PC-9 (cell line): ENCODE measurements around the gene EYS. TPM values are rescaled to one million over a fixed set of nuclear protein-coding genes. Genes with fewer than 3 reads are reported as not detected.

Experiments
- BruUV-seq: library from RNA; stranded (reverse); fragments of 400-500 nt; replicated peaks from 2 replicates; lab custom pipeline; 2021; lab: Mats Ljungman, UMichigan
- CTCF ChIA-PET: fragments of 300-600 bp; sonication (Branson Sonifier 250); formaldehyde crosslinking; loops from one replicate; lab custom pipeline; 2022; ENCODE audit warnings: antibody characterized with exemption; lab: Charles Lee
- POLR2A ChIA-PET: fragments of 300-600 bp; sonication (Branson Sonifier 250); formaldehyde crosslinking; loops from one replicate; lab custom pipeline; 2022; ENCODE audit warnings: antibody characterized with exemption; ENCODE audit not compliant: unreplicated experiment; lab: Charles Lee
- DNase-seq, 2 experiments: peaks; one replicate each; pipeline versions ENCODE4 v3.0.0 to v3.0.0-alpha.2; 2015 to 2022; ENCODE audit warnings: mixed read lengths in 1 of 2
- H2AFZ ChIP-seq: fragments of 200-600 bp; sonication (generic); 2 replicates; pipeline ENCODE4 v1.8.1; 2017; ENCODE audit warnings: antibody characterized with exemption
- H3F3A ChIP-seq: fragments of 200-600 bp; sonication (generic); 2 replicates; pipeline ENCODE4 v1.8.1; 2017; ENCODE audit warnings: antibody characterized with exemption, mild to moderate bottlenecking, low read depth; ENCODE audit not compliant: insufficient read depth
- H3K27ac ChIP-seq: fragments of 200-600 bp; sonication (generic); 2 replicates; pipeline ENCODE4 v1.6.1; 2016; ENCODE audit warnings: mixed run types
- H3K27me3 ChIP-seq: fragments of 200-600 bp; sonication (generic); 2 replicates; pipeline ENCODE4 v1.6.1; 2016; ENCODE audit warnings: low read depth, mixed run types; ENCODE audit not compliant: insufficient read depth
- H3K36me3 ChIP-seq: fragments of 200-600 bp; sonication (generic); 2 replicates; pipeline ENCODE4 v1.6.1; 2016; ENCODE audit warnings: low read depth, mixed run types
- H3K4me1 ChIP-seq: fragments of 200-600 bp; sonication (generic); replicated peaks from 2 replicates; pipeline ENCODE4 v1.6.1; 2016; ENCODE audit warnings: mixed run types; ENCODE audit not compliant: insufficient read depth
- H3K4me2 ChIP-seq: fragments of 200-600 bp; sonication (generic); 2 replicates; pipeline ENCODE4 v1.6.1; 2017; ENCODE audit warnings: mixed run types
- H3K4me3 ChIP-seq: fragments of 200-600 bp; sonication (generic); 2 replicates; pipeline ENCODE4 v1.6.1; 2016; ENCODE audit warnings: mixed run types
- H3K79me2 ChIP-seq: fragments of 200-600 bp; sonication (generic); 2 replicates; pipeline ENCODE4 v1.6.1; 2017; ENCODE audit warnings: low read depth, mixed run types
- H3K9me2 ChIP-seq: fragments of 200-600 bp; sonication (generic); 2 replicates; pipeline ENCODE4 v1.8.1; 2017; ENCODE audit warnings: mild to moderate bottlenecking; ENCODE audit not compliant: insufficient read depth
- H3K9me3 ChIP-seq: fragments of 200-600 bp; sonication (generic); 2 replicates; pipeline ENCODE4 v1.8.1; 2016; ENCODE audit warnings: low read depth; ENCODE audit not compliant: insufficient read depth
- H4K20me1 ChIP-seq: fragments of 200-600 bp; sonication (generic); 2 replicates; pipeline ENCODE4 v1.8.1; 2017; ENCODE audit not compliant: insufficient read depth
- CTCF ChIP-seq: fragments of 200-600 bp; sonication (generic); conservative IDR thresholded peaks from 2 replicates; pipeline ENCODE4 v1.6.1; 2017; ENCODE audit warnings: mixed run types, antibody characterized with exemption, mild to moderate bottlenecking, moderate library complexity
- EZH2 ChIP-seq: fragments of 200-600 bp; sonication (generic); IDR thresholded peaks from 2 replicates; pipeline ENCODE4 v1.8.0; 2017; ENCODE audit warnings: antibody characterized with exemption, low read depth
- intact Hi-C: fragments of 100-400 bp; cut with micrococcal nuclease; formaldehyde crosslinking; loops from one replicate; pipeline ENCODE4 v1.10.0; 2022; ENCODE audit not compliant: unreplicated experiment
- total RNA-seq: library from RNA; stranded (reverse); gene quantifications from 2 replicates; pipeline ENCODE4 v1.2.3, GENCODE V29; 2021

Gene EYS
- total RNA-seq, 1 experiment from 2014 or later: not detected

GRCh38 chr6:64895945-64896344, 811.1 kb downstream of the EYS start:
- TF ChIP-seq EZH2: no peak
- TF ChIP-seq CTCF: no peak
- BruUV-seq: no TSS peak
- POLR2A ChIA-PET: no interaction called here
- no peaks in the 10 kb centered on the region for H3K79me2 ChIP-seq
- H2AFZ ChIP-seq: no peak overlapping the region
- no peak for DNase-seq
- no peak overlapping the region for H3K4me2 ChIP-seq
- no peaks in the 10 kb centered on the region for H3F3A ChIP-seq
- H3K4me1 ChIP-seq: no peaks in the 10 kb centered on the region
- no peaks in the 10 kb centered on the region for H4K20me1 ChIP-seq
- no peaks in the 10 kb centered on the region for H3K9me2 ChIP-seq
- H3K27ac ChIP-seq: no peak overlapping the region
- no peaks in the 10 kb centered on the region for H3K27me3 ChIP-seq
- H3K36me3 ChIP-seq: no peaks in the 10 kb centered on the region
- no peaks in the 10 kb centered on the region for H3K9me3 ChIP-seq
- intact Hi-C loops: no loop called here
- CTCF ChIA-PET: no interaction called here
- H3K4me3 ChIP-seq: no peak overlapping the region

GRCh38 chr6:64890609-64891008, 816.4 kb downstream of the EYS start:
- H3K4me1 ChIP-seq: no peaks in the 10 kb centered on the region
- no peaks in the 10 kb centered on the region for H3F3A ChIP-seq
- H3K27me3 ChIP-seq: no peaks in the 10 kb centered on the region
- POLR2A ChIA-PET: no interaction called here
- no peak overlapping the region for H3K4me2 ChIP-seq
- no peaks in the 10 kb centered on the region for H3K9me3 ChIP-seq
- no peak overlapping the region for H2AFZ ChIP-seq
- H4K20me1 ChIP-seq: no peaks in the 10 kb centered on the region
- no peak for TF ChIP-seq CTCF
- TF ChIP-seq EZH2: no peak
- DNase-seq: no peak
- no peak overlapping the region for H3K27ac ChIP-seq
- H3K4me3 ChIP-seq: no peak overlapping the region
- intact Hi-C loops: no loop called here
- BruUV-seq: no TSS peak
- no peaks in the 10 kb centered on the region for H3K9me2 ChIP-seq
- CTCF ChIA-PET: no interaction called here
- no peaks in the 10 kb centered on the region for H3K79me2 ChIP-seq
- H3K36me3 ChIP-seq: no peaks in the 10 kb centered on the region

GRCh38 chr6:64889144-64889543, 817.9 kb downstream of the EYS start:
- H3K27ac ChIP-seq: no peak overlapping the region
- H3K4me3 ChIP-seq: no peak overlapping the region
- TF ChIP-seq CTCF: no peak
- TF ChIP-seq EZH2: no peak
- H2AFZ ChIP-seq: no peak overlapping the region
- no peaks in the 10 kb centered on the region for H3K4me1 ChIP-seq
- no peaks in the 10 kb centered on the region for H3K9me3 ChIP-seq
- BruUV-seq: no TSS peak
- H3K79me2 ChIP-seq: no peaks in the 10 kb centered on the region
- POLR2A ChIA-PET: no interaction called here
- H3F3A ChIP-seq: no peaks in the 10 kb centered on the region
- H3K36me3 ChIP-seq: no peaks in the 10 kb centered on the region
- no peaks in the 10 kb centered on the region for H4K20me1 ChIP-seq
- no peaks in the 10 kb centered on the region for H3K27me3 ChIP-seq
- intact Hi-C loops: no loop called here
- DNase-seq: no peak
- H3K9me2 ChIP-seq: no peaks in the 10 kb centered on the region
- CTCF ChIA-PET: no interaction called here
- H3K4me2 ChIP-seq: no peak overlapping the region
